ENCODE measurements around the gene TSHZ1. TPM values are rescaled to one million over a fixed set of nuclear protein-coding genes. Genes with fewer than 3 reads are reported as not detected.

Gene TSHZ1
- total and polyA plus RNA-seq, 2 of the 8 experiments (the other 6 are each of a cell fraction or from before 2014, with no cell fraction given) = 0.03 to 0.32 TPM

DNA sequence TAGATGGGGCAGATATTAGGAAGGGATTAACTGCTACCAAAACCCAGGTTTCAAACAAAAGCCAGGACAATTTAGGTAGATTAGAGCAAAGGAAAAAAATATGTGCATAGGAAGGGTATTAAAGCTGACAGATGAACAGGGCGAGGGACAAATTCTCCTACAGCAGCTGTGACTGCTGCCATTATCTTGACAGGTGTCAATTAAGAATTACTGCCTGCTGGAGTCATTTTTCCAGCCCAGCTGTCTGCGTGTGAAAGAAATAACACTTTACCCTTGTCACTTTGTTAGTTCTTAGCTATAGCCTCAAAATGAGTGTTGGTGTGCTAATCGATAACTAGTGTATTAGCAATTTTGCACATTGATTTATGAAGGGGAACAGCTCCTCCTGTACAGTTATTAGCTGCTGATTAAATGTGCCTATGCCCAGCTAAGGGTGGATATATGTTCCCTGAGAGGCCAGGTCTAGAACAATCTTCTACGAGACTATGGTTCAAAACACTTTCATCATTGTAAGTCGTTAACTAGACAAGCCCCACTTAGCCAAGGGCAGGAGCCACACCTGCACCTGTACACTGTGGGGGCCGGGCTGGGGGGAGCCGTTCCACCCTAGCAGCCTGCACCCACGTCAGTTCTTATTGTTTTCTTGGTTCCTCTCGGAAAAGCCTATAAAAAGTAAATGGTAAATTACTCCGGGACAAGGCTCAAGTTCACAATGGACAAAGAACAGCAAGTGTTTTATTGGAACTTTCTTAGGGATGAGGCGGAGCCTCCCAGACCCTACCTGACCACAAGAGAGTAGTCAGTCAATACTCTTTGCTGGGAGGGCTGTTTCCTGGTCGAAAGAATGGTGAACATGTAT, 7.7 kb downstream of the TSHZ1 start:
- Histone ChIP-seq H4K91ac (replicated peaks; ENCODE audit: insufficient read length, low read length) (no peak overlapping the region), H4K20me1 (replicated peaks in 1 of 2; ENCODE audit: control insufficient read depth in 1 of 2, insufficient read depth in 2 of 2, low read length in 2 of 2) (no peaks in the 10 kb centered on the region), H3K23ac (ENCODE audit: insufficient read length) (no peak overlapping the region), H3K23me2 (ENCODE audit: low read depth, low read length) (no peaks in the 10 kb centered on the region), H3K56ac (replicated peaks; ENCODE audit: insufficient read length, low read depth, low read length) (no peak overlapping the region), H3K4me1 (replicated peaks in 1 of 4; ENCODE audit: control insufficient read depth in 3 of 4, insufficient read depth in 4 of 4, low read length in 3 of 4) (no peaks in the 10 kb centered on the region), H2BK12ac (ENCODE audit: low read depth, low read length) (no peak overlapping the region), H3K27ac (ENCODE audit: low read depth, low read length) (no peak overlapping the region), H3K4ac (replicated peaks; ENCODE audit: insufficient read length, low read depth, low read length) (no peak overlapping the region), H2AFZ (ENCODE audit: low read length) (no peak overlapping the region), H3K18ac (ENCODE audit: extremely low read depth, low read length) (no peak overlapping the region), H3K79me2 (ENCODE audit: control insufficient read depth in 1 of 2, insufficient read depth in 2 of 2, low read length in 2 of 2) (no peaks in the 10 kb centered on the region), H2BK20ac (ENCODE audit: low read length) (no peak overlapping the region), H3K27me3 (replicated peaks in 1 of 4; ENCODE audit: control insufficient read depth in 3 of 4, extremely low read depth in 1 of 4, insufficient read depth in 3 of 4, low read length in 3 of 4) (peaks cover 3 to 6% (median 4%) of the 10 kb centered on the region in 4 experiments; a peak in 4 of 7 replicates), H4K5ac (ENCODE audit: insufficient read length, low read depth, low read length) (no peak overlapping the region), H2BK5ac (ENCODE audit: low read depth, low read length) (no peak overlapping the region), H3K4me3 (ENCODE audit: extremely low read depth in 1 of 4, insufficient read depth in 2 of 4, low read depth in 3 of 4, low read length in 4 of 4) (no peak overlapping the region), H3K9me3 (ENCODE audit: insufficient read depth in 2 of 2, low read depth in 1 of 2, low read length in 1 of 2) (no peaks in the 10 kb centered on the region), H3K9ac (replicated peaks in 1 of 4; ENCODE audit: extremely low read depth in 1 of 4, low read depth in 3 of 4, low read length in 3 of 4) (no peak overlapping the region), H2BK120ac (replicated peaks; ENCODE audit: low read depth, low read length) (no peak overlapping the region), H3K4me2 (ENCODE audit: insufficient read depth in 1 of 2, low read depth in 2 of 2, low read length in 2 of 2) (no peak overlapping the region), H4K8ac (ENCODE audit: extremely low read depth, insufficient read depth, low read length) (no peak overlapping the region), H3K36me3 (ENCODE audit: control insufficient read depth in 2 of 4, insufficient read depth in 4 of 4, low read length in 3 of 4) (no peaks in the 10 kb centered on the region), H3K79me1 (ENCODE audit: low read depth, low read length) (no peaks in the 10 kb centered on the region), H2BK15ac (ENCODE audit: low read length) (no peak overlapping the region), H3K14ac (ENCODE audit: insufficient read length) (no peak overlapping the region), H2AK5ac (ENCODE audit: low read depth, low read length) (no peak overlapping the region)
- DNase-seq (ENCODE audit: low read depth in 1 of 2, low spot score in 2 of 2) = no peak
- no peak for FAIRE-seq
- POLR2A ChIA-PET (ENCODE audit: partially characterized antibody) = no interaction called here
- 91% methylated on average over 12 of the region's 12 CpGs; no CpG with 5 or more reads in 1 of the 2 experiments for WGBS, 2 experiments (ENCODE audit: extremely low coverage in 1 of 2, insufficient coverage in 1 of 2, insufficient read length in 1 of 2, insufficient replicate concordance in 2 of 2, low coverage in 1 of 2, low lambda C conversion rate in 2 of 2, missing lambda C conversion rate in 1 of 2)
- CTCF ChIA-PET (ENCODE audit: partially characterized antibody) = no interaction called here
- no peak for TF ChIP-seq POLR2A (IDR thresholded peaks at IDR 0.05; ENCODE audit: control extremely low read depth in 1 of 2, low read depth in 2 of 2, low read length in 2 of 2)
- no peak for TF ChIP-seq ATF2 (IDR thresholded peaks at IDR 0.05; ENCODE audit: low read length)
- no peak for TF ChIP-seq E2F6 (IDR thresholded peaks at IDR 0.05)
- no peak for TF ChIP-seq USF2 (IDR thresholded peaks at IDR 0.05; ENCODE audit: low read length)
- TF ChIP-seq BCL11A (IDR thresholded peaks at IDR 0.05; ENCODE audit: low read depth in 2 of 2, low read length in 2 of 2) = no peak
- TF ChIP-seq TBP (IDR thresholded peaks at IDR 0.05; ENCODE audit: low read depth, low read length) = no peak
- TF ChIP-seq BRCA1 (IDR thresholded peaks at IDR 0.05; ENCODE audit: low read depth, low read length) = no peak
- no peak for TF ChIP-seq SIN3A (conservative IDR thresholded peaks at IDR 0.05 in 1 of 2, IDR thresholded peaks at IDR 0.05 in 1 of 2; ENCODE audit: low read depth in 1 of 2, low read length in 2 of 2)
- TF ChIP-seq HDAC6 (IDR thresholded peaks at IDR 0.05; ENCODE audit: low read depth, low read length) = no peak
